Measurements from ENCODE around the gene SUN3. TPM values are rescaled to one million over a fixed set of nuclear protein-coding genes. Genes with fewer than 3 reads are reported as not detected.

SUN3 gene
- total and polyA plus RNA-seq, 2 of the 4 experiments (the other 2 are of a cell fraction): not detected

GRCh38 chr7:47944536-47945260 is 84.2 kb downstream of the SUN3 start:
- Histone ChIP-seq H3K4ac (ENCODE audit: low read depth, low read length) (peak overlapping the region; percentile 49), H3K4me1 (ENCODE audit: control insufficient read depth, insufficient read depth, low read length) (peaks cover 17% of the 10 kb centered on the region), H4K5ac (ENCODE audit: low read depth, low read length) (no peak overlapping the region), H3K9ac (ENCODE audit: low read depth, low read length) (no peak overlapping the region), H3K14ac (replicated peaks; ENCODE audit: low read depth, low read length) (no peak overlapping the region; the same call in 1 of the 2 replicates), H4K20me1 (ENCODE audit: insufficient read depth, low read length) (no peaks in the 10 kb centered on the region), H3K9me1 (ENCODE audit: insufficient read depth, low read length) (peaks cover 25% of the 10 kb centered on the region), H3K27me3 (ENCODE audit: control insufficient read depth, insufficient read depth, low read length) (no peaks in the 10 kb centered on the region), H3K18ac (ENCODE audit: low read depth, low read length) (no peak overlapping the region), H3K23ac (ENCODE audit: low read depth, low read length) (0 out of 2 replicates have a peak overlapping the region, but pooled peaks have one; percentile 28), H2AK5ac (ENCODE audit: low read depth, low read length) (peak overlapping the region; percentile 87; the same call in 1 of the 2 replicates), H3K27ac (ENCODE audit: insufficient read depth, low read length) (no peak overlapping the region), H2BK15ac (ENCODE audit: low read depth, low read length) (peak overlapping the region; percentile 55; the same call in 2 of the 3 replicates), H2BK120ac (ENCODE audit: low read depth, low read length) (peak overlapping the region; percentile 45), H3K56ac (ENCODE audit: extremely low read depth, insufficient read depth, low read length) (no peak overlapping the region), H4K91ac (ENCODE audit: insufficient read depth, low read depth, low read length) (peak overlapping the region; percentile 65), H2BK5ac (ENCODE audit: low read depth, low read length, poor library complexity, severe bottlenecking) (no peak overlapping the region), H3K4me2 (ENCODE audit: low read depth, low read length) (no peak overlapping the region), H3K9me3 (ENCODE audit: control insufficient read depth, insufficient read depth, low read length) (no peaks in the 10 kb centered on the region), H4K8ac (ENCODE audit: low read depth in 2 of 2, low read length in 2 of 2) (no peak overlapping the region; a peak in 1 of 4 replicates), H2BK20ac (ENCODE audit: low read depth, low read length) (peak overlapping the region; percentile 68), H3K79me1 (ENCODE audit: low read depth in 1 of 2, low read length in 2 of 2) (peaks cover 0 to 7% of the 10 kb centered on the region in 2 experiments; a peak in 1 of 4 replicates), H2AFZ (replicated peaks; ENCODE audit: low read length, poor library complexity) (no peak overlapping the region), H2AK9ac (replicated peaks; ENCODE audit: low read depth, low read length, poor library complexity) (peak overlapping the region; percentile 49), H3K4me3 (ENCODE audit: insufficient read depth, low read depth, low read length) (no peak overlapping the region), H3K36me3 (ENCODE audit: control insufficient read depth, insufficient read depth, low read length) (no peaks in the 10 kb centered on the region)
- ChIA-PET CTCF (interaction anchor here (0.7 to 2.8 kb wide), 14 partner anchors 9 to 213 kb away, joined by 3 to 13 read pairs (median 5); no protein-coding TSS in a partner anchor), POLR2A (ENCODE audit: unreplicated experiment) (no interaction called here)
- BruUV-seq (replicated peaks): no TSS peak
- intact Hi-C loops (cut with micrococcal nuclease): loop anchor here (1.0 to 10.0 kb wide), 5 partner anchors 24 to 680 kb away; partner anchors contain the start of gene TNS3
- no peak for ATAC-seq (ENCODE audit: low read depth)
- no peak for DNase-seq
- in situ Hi-C loops (cut with MboI; ENCODE audit: low sequenced_read_pairs): loop anchor here (10.0 kb wide), 2 partner anchors 510 to 680 kb away; no protein-coding TSS in a partner anchor
- WGBS, 2 experiments (ENCODE audit: extremely low coverage in 2 of 2, insufficient read length in 1 of 2): 79% methylated on average over 6 of the region's 12 CpGs; no CpG with 5 or more reads in 1 of the 2 experiments
- dilution Hi-C loops (cut with HindIII; ENCODE audit: low sequenced_read_pairs, unreplicated experiment): no loop called here
- no peak for TF ChIP-seq RCOR1 (IDR thresholded peaks at IDR 0.05; ENCODE audit: insufficient replicate concordance, low read length)
- no peak for TF ChIP-seq MXI1 (IDR thresholded peaks at IDR 0.05; ENCODE audit: borderline replicate concordance, low read depth, low read length)
- TF ChIP-seq MAFK (IDR thresholded peaks at IDR 0.05; ENCODE audit: low read depth, low read length): no peak
- no peak for TF ChIP-seq POLR2A (IDR thresholded peaks at IDR 0.05; ENCODE audit: low read depth, low read length)
- TF ChIP-seq SMC3 (IDR thresholded peaks at IDR 0.05; ENCODE audit: low read depth, low read length): no peak
- TF ChIP-seq RAD21 (IDR thresholded peaks at IDR 0.05; ENCODE audit: low read length): no peak
- no peak for TF ChIP-seq USF2 (IDR thresholded peaks at IDR 0.05; ENCODE audit: low read depth, low read length)
- no peak for TF ChIP-seq RFX5 (IDR thresholded peaks at IDR 0.05; ENCODE audit: low read depth, low read length)
- no peak for TF ChIP-seq NFE2L2 (IDR thresholded peaks at IDR 0.05; ENCODE audit: low read depth, low read length)
- no peak for TF ChIP-seq BHLHE40 (IDR thresholded peaks at IDR 0.05; ENCODE audit: low read depth, low read length)
- no peak for TF ChIP-seq CTCF (conservative IDR thresholded peaks at IDR 0.05; ENCODE audit: low read depth, low read length)
